H54 (cell line): Measurements from ENCODE around the gene GPR155.
"Not testable (repeated sequence)": the region's sequence is repeated elsewhere in the genome, so short reads cannot be mapped to it uniquely, and the experiment has no call there.

Source experiments
- DNase-seq: peaks from one replicate; pipeline ENCODE4 v3.0.0; 2011; ENCODE audit warnings: low spot score, mixed read lengths; ENCODE audit not compliant: insufficient read length
- FAIRE-seq: peaks from 3 replicates; lab custom pipeline; 2011; peaks lifted over from hg19 to GRCh38; lab: Jason Lieb, UNC
- POLR2A ChIP-seq: IDR thresholded peaks from 2 replicates; pipeline ENCODE4 v1.6.1; 2011; ENCODE audit warnings: low read depth, mild to moderate bottlenecking, low read length

Gene GPR155

DNA sequence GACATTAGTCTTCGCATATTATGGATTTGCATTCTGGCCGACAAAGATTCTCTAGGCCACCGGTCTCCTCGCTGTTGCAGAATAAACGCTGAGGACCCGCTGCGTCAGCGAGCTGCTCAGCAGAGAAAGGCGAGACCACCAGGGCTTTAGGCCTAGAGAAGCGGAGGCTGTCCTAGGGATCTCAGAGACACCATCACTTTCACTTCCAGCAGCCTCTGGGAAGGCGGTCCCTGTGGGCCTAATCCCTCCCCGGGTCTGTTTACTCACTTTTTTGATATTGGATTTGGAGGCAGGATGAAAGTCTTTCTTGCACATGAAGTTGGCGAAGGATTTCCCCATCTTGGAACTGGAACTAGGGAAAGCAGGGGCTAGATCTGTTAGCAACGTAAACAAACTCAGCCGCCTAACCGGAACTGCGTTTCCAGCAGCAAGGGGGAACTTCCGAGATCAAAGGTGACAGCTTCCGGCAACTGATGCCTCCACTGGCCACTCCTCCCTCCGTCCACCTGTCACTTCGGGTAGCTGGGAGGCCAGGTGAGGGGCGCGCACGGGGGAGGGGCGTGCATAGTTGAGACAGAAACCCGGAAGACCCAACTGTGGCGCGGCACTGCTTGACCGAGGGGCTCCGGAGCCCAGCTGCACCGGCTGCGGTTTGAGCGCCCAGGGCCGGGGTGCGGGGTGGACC is 91.4 kb downstream of the GPR155 start, which contains the start of gene SCRN3:
Gene SCRN3, plus strand, starts transcription at position 447 of the 685 bp plus-strand sequence. CDS start 2,554 bp downstream, outside the sequence.
- FAIRE-seq (peak; percentile 96), DNase-seq (peak; percentile 76)
- TF ChIP-seq POLR2A = peak; percentile 55

DNA sequence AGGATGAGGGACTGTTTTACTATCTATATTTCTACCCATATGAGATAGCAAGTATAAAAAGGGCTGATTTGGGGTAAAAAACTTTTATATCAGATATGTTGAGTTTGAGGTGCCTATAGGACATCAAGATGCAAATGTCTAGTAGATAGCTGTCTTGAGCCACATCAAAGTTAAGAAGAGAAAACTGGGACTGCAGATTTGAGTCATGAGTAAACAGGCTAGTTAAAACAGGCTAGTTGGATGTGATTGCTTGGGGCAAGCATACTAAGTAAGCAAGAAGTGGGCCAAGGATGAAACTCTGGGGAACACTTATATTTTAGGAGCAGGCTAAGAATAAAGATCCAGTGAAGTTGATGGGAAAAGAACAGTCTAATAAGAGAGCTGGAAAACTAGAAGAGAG is 94.1 kb downstream of the GPR155 start:
- DNase-seq (no peak), FAIRE-seq (no peak)

DNA sequence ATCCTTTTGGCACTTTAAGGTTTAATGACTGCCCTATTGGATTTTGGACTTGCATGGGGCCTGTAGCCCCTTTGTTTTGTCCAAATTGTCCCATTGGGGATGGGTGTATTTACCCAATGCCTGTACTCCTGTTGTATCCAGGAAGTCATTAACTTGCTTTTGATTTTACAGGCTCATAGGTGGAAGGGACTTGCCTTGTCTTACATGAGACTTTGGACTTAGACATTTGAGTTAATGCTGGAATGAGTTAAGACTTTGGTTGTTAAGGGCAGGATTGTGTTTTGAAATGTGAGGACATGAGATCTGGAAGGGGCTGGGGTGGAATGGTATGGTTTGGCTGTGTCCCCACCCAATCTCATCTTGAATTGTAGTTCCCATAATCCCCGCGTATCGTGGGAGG is 96.5 kb downstream of the GPR155 start:
- not testable (repeated sequence) for FAIRE-seq, DNase-seq

More for the DNA sequence above, 94.1 kb downstream of the GPR155 start:
- TF ChIP-seq POLR2A = no peak

DNA sequence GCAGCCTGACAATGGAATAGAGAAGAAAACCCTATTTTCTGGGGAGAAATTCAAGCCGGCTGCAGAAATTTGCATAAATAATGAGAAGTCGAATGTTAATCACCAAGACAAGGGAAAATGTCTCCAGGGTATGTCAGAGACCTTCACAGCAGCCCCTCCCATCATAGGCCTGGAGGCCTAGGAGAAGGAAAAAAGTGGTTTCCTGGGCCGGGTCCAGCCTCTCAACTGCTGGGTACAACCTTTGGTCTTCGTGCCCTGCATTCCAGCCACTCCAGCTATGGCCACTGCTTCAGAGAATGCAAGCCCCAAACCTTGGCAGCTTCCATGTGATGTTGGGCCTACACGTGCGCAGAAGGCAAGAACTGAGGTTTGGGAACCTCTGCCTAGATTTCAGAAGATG is 97.3 kb downstream of the GPR155 start:
- no peak for FAIRE-seq
- no peak for DNase-seq
- TF ChIP-seq POLR2A = no peak

DNA sequence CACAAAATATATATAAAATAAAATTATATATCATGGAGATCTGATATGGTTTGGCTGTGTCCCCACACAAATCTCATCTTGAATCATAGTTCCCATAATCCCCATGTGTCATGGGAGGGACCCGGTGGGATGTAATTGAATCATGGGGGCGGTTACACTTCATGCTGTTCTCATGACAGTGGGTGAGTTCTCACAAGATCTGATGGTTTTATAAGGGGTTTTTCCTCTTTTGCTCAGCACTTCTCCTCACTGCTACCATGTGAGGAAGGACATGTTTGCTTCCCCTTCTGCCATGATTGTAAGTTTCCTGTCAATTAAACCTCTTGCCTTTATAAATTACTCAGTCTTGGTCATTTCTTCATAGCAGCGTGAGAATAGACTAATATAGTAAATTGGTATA is 98.1 kb downstream of the GPR155 start:
- not testable (repeated sequence) for DNase-seq, FAIRE-seq

DNA sequence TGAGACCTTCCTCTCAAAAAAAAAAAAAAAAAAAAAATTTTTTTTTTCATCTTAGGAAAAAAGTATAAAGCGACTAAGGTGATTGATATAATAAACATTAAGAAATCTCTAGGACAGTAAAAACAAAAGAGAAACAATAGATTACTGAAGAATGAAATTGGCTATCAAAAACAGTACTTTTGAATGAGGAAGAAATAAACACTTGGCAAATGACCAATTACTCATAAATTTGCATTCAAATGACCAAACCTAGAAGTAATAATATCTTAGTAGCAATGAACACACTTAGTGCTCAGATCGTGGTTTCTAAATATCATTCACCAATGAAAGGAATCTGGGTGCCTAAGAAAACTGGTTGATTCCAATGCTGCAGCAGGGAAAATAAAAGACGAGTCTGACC is 101.6 kb downstream of the GPR155 start:
- no peak for FAIRE-seq
- no peak for DNase-seq
- TF ChIP-seq POLR2A = no peak

DNA sequence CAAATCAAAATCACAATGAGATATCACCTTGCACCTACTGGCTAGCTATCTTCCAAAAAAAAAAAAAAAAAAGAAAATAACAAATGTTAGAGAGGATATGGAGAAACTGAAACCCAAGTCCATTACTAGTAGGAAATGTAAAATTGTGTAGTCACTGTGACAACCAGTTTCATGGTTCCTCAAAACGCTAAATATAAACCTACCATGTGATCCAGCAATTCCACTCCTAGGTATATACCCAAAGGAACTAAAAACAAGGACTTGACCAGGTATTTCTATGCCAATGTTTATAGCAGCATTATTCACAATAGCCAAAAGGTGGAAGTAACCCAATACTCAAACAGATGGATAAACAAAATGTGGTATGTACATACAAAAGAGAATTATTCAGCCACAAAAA is 103.0 kb downstream of the GPR155 start:
- no peak for TF ChIP-seq POLR2A
- FAIRE-seq = no peak
- DNase-seq = no peak
